ENCODE results near the gene GSS.

GRCh38 chr20:34907616-34908469, 47.8 kb downstream of the GSS start:
- TF ChIP-seq, protein P1, sequence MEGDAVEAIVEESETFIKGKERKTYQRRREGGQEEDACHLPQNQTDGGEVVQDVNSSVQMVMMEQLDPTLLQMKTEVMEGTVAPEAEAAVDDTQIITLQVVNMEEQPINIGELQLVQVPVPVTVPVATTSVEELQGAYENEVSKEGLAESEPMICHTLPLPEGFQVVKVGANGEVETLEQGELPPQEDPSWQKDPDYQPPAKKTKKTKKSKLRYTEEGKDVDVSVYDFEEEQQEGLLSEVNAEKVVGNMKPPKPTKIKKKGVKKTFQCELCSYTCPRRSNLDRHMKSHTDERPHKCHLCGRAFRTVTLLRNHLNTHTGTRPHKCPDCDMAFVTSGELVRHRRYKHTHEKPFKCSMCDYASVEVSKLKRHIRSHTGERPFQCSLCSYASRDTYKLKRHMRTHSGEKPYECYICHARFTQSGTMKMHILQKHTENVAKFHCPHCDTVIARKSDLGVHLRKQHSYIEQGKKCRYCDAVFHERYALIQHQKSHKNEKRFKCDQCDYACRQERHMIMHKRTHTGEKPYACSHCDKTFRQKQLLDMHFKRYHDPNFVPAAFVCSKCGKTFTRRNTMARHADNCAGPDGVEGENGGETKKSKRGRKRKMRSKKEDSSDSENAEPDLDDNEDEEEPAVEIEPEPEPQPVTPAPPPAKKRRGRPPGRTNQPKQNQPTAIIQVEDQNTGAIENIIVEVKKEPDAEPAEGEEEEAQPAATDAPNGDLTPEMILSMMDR (IDR thresholded peaks at IDR 0.05; ENCODE audit: low read length): no peak
- TF ChIP-seq EZH2 (IDR thresholded peaks at IDR 0.05; ENCODE audit: borderline replicate concordance, low read length): no peak

Data from OCI-LY1 (cell line).